Loucy (cell line): ENCODE results near the gene ZNF358.

Experiments used
- H2AFZ ChIP-seq: fragments of 200-600 bp; sonication (generic); 2 replicates; pipeline ENCODE4 v1.6.0; 2016; ENCODE audit warnings: antibody characterized with exemption, mild to moderate bottlenecking, low read length, moderate library complexity
- H3F3A ChIP-seq: fragments of 200-600 bp; 2 replicates; pipeline ENCODE4 v1.6.0; 2016; ENCODE audit warnings: antibody characterized with exemption, low read depth, mild to moderate bottlenecking
- H3K27me3 ChIP-seq: fragments of 200-600 bp; sonication (generic); 2 replicates; pipeline ENCODE4 v1.6.1; 2014; ENCODE audit warnings: low read length, mild to moderate bottlenecking; ENCODE audit not compliant: insufficient read depth, poor library complexity, severe bottlenecking
- H3K36me3 ChIP-seq: fragments of 200-600 bp; sonication (generic); 2 replicates; pipeline ENCODE4 v1.6.1; 2016; ENCODE audit warnings: low read length; ENCODE audit not compliant: insufficient read depth
- H3K4me1 ChIP-seq: fragments of 200-600 bp; sonication (generic); 2 replicates; pipeline ENCODE4 v1.5.1; 2014; ENCODE audit warnings: low read length, mild to moderate bottlenecking; ENCODE audit not compliant: insufficient read depth, poor library complexity, severe bottlenecking
- H3K4me2 ChIP-seq: fragments of 200-600 bp; sonication (generic); 2 replicates; pipeline ENCODE4 v1.6.0; 2014; ENCODE audit warnings: antibody characterized with exemption, low read length, low read depth, mild to moderate bottlenecking; ENCODE audit not compliant: poor library complexity, severe bottlenecking
- H3K4me3 ChIP-seq: fragments of 200-600 bp; sonication (generic); 2 replicates; pipeline ENCODE4 v1.5.1; 2014; ENCODE audit warnings: low read length, mild to moderate bottlenecking, mixed read lengths; ENCODE audit not compliant: poor library complexity, severe bottlenecking
- H3K79me2 ChIP-seq: fragments of 200-600 bp; sonication (generic); 2 replicates; pipeline ENCODE4 v1.6.1; 2014; ENCODE audit warnings: low read length; ENCODE audit not compliant: insufficient read depth
- H3K9ac ChIP-seq: fragments of 200-600 bp; sonication (generic); 2 replicates; pipeline ENCODE4 v1.6.0; 2014; ENCODE audit warnings: mild to moderate bottlenecking, low read depth, low read length, moderate library complexity; ENCODE audit not compliant: poor library complexity, severe bottlenecking
- H3K9me2 ChIP-seq: fragments of 200-600 bp; sonication (generic); replicated peaks from 2 replicates; pipeline ENCODE4 v1.6.1; 2016; ENCODE audit warnings: low read depth, low read length, mixed read lengths
- H3K9me3 ChIP-seq: fragments of 200-600 bp; sonication (generic); 2 replicates; pipeline ENCODE4 v1.6.1; 2014; ENCODE audit warnings: mild to moderate bottlenecking, antibody characterized with exemption, low read length, low read depth; ENCODE audit not compliant: insufficient read depth
- H4K20me1 ChIP-seq: fragments of 200-600 bp; sonication (generic); 2 replicates; pipeline ENCODE4 v1.6.0; 2014; ENCODE audit warnings: antibody characterized with exemption, low read length, mild to moderate bottlenecking; ENCODE audit not compliant: insufficient read depth, poor library complexity, severe bottlenecking
- EZH2phosphoT487 ChIP-seq: fragments of 200-600 bp; IDR thresholded peaks from 2 replicates; pipeline ENCODE4 v1.6.1; 2018; ENCODE audit warnings: antibody characterized with exemption, mild to moderate bottlenecking, moderate library complexity, borderline replicate concordance
- TF ChIP-seq, protein P1 (sequence below): fragments of 200-600 bp; sonication (generic); conservative IDR thresholded peaks from 2 replicates; pipeline ENCODE4 v1.5.1; 2014; ENCODE audit warnings: mild to moderate bottlenecking, antibody characterized with exemption, low read length

Gene ZNF358

DNA sequence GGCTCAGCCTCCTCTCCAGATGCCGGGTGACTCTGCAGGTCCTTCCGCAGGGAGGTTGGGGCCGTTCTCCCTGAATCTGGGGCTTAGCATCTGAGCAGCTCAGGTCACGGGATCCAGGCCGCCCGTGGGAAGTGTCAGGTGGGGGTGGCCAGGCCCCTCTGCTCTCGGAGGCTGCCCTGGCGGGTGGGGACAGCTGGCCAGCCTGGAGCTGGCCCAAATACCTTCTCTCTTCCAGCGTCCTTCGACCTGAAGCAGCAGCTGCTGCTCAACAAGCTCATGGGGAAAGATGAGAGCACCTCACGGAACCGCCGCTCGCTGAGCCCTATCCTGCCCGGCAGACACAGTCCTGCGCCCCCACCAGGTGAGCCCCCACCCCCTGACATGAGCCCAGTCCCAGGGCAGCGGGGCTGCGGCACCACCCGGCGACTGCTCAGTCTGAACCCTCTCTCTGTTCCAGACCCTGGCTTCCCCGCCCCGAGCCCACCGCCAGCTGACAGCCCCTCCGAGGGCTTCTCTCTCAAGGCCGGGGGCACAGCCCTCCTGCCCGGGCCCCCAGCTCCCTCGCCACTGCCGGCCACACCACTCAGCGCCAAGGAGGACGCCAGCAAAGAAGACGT is 46.1 kb upstream of the ZNF358 start:
- Histone ChIP-seq H3K9me2 (no peaks in the 10 kb centered on the region), H3K9ac (no peak overlapping the region), H3K36me3 (peaks cover 72% of the 10 kb centered on the region; the same call in 1 of the 2 replicates), H3F3A (no peaks in the 10 kb centered on the region), H3K4me3 (no peak overlapping the region), H3K4me1 (no peaks in the 10 kb centered on the region), H3K79me2 (no peaks in the 10 kb centered on the region), H3K4me2 (no peak overlapping the region), H4K20me1 (no peaks in the 10 kb centered on the region), H2AFZ (no peak overlapping the region), H3K27me3 (no peaks in the 10 kb centered on the region), H3K9me3 (no peaks in the 10 kb centered on the region)
- TF ChIP-seq, protein P1, sequence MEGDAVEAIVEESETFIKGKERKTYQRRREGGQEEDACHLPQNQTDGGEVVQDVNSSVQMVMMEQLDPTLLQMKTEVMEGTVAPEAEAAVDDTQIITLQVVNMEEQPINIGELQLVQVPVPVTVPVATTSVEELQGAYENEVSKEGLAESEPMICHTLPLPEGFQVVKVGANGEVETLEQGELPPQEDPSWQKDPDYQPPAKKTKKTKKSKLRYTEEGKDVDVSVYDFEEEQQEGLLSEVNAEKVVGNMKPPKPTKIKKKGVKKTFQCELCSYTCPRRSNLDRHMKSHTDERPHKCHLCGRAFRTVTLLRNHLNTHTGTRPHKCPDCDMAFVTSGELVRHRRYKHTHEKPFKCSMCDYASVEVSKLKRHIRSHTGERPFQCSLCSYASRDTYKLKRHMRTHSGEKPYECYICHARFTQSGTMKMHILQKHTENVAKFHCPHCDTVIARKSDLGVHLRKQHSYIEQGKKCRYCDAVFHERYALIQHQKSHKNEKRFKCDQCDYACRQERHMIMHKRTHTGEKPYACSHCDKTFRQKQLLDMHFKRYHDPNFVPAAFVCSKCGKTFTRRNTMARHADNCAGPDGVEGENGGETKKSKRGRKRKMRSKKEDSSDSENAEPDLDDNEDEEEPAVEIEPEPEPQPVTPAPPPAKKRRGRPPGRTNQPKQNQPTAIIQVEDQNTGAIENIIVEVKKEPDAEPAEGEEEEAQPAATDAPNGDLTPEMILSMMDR = no peak
- no peak for TF ChIP-seq EZH2phosphoT487

DNA sequence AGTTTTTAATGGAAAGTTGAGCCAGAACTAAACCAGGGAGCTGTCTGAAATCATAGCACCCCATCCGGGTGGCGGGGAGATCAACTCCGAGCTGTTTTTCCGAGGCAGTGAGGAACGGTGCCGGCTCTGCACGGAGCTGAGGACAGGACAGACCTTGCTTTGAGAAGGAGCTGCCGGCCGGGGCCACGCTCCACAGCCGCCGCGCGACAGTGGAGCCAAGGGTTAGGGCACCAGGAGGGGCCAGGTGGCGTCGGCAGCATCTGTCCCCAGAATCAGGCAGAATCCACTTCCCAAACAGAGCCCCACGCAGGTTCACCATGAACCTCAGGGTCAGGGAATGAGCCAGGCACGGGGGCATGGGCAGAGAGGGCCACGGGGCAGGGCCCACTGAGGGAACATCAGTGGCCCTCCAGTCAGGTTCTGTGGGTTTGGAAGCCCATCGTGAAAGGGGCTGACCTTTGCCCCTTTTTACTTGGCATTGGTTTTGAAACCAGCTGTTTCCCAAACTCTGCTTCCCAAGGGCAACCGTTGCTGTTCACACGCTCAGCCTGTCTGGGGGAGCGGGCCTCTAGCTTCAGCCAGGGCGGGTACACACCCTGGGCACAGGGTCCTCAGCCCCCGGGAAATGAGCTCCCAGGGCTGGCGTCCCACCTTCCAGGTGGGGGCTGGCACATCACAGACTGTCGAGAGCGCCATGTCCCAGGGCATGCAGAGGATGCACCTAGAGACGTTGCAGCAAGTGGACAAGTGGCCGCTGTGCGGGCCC is 45.2 kb upstream of the ZNF358 start:
- no peaks in the 10 kb centered on the region for H3K4me1 ChIP-seq
- H3K9me3 ChIP-seq = no peaks in the 10 kb centered on the region
- TF ChIP-seq EZH2phosphoT487 = no peak
- TF ChIP-seq, protein P1 = no peak
- no peaks in the 10 kb centered on the region for H4K20me1 ChIP-seq
- no peak overlapping the region for H3K9ac ChIP-seq
- no peaks in the 10 kb centered on the region for H3K79me2 ChIP-seq
- H3K4me3 ChIP-seq = no peak overlapping the region
- H3K4me2 ChIP-seq = no peak overlapping the region
- no peaks in the 10 kb centered on the region for H3K9me2 ChIP-seq
- H3K36me3 ChIP-seq = peaks cover 63% of the 10 kb centered on the region; the same call in 1 of the 2 replicates
- H3F3A ChIP-seq = no peaks in the 10 kb centered on the region
- H3K27me3 ChIP-seq = no peaks in the 10 kb centered on the region
- no peak overlapping the region for H2AFZ ChIP-seq

DNA sequence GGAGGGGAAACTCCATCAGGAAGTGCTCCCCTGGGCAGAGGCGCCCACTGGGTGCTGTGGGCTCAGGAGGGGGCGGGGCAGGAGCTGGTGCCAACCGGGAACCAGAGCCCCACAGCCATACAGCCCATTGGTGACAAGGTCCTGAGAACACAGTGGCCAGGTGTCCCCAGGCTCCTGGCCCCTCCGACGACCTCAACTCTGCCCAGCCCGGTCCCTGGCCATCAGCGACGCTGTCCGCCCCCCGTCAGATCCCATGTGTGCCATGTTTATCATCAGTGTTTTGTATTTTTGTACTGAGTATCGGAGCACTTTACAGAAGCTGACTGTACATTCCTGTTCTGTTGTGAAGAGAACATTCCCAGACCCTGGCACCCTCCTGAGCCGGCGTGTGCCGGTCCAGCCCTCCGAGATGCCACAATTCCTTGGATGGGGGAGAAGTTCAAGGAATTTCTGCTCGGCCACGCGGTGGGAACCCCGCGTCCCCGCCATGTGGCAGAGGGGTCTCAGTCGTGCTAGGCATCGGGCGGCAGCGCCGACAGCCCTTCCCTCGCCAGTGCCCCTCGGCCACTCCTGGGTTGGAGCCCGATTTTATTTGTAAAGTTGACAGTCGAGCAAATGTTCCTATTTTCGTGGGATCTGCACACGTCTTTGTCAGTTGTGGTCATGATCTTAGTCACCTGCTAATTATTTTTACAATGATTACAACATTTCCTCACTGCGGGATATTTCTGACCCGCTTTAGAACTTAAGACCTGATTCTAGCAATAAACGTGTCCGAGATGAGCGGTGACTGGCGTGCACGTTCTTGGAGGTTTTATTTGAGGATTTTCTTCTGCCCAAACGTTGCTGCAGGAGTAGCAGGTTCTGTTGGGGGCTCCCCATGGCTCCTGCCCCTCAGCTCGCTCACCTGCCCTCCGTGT is 43.9 kb upstream of the ZNF358 start:
- H3K36me3 ChIP-seq = peaks cover 59% of the 10 kb centered on the region; the same call in 1 of the 2 replicates
- H3K4me1 ChIP-seq = no peaks in the 10 kb centered on the region

More for the DNA sequence above, 43.9 kb upstream of the ZNF358 start:
- H3K9me3 ChIP-seq = no peaks in the 10 kb centered on the region
- H3K79me2 ChIP-seq = no peaks in the 10 kb centered on the region
- H4K20me1 ChIP-seq = no peaks in the 10 kb centered on the region
- H3F3A ChIP-seq = no peaks in the 10 kb centered on the region
- no peak overlapping the region for H2AFZ ChIP-seq
- H3K4me2 ChIP-seq = no peak overlapping the region
- no peak overlapping the region for H3K4me3 ChIP-seq
- H3K9me2 ChIP-seq = no peaks in the 10 kb centered on the region
- TF ChIP-seq EZH2phosphoT487 = no peak
- TF ChIP-seq, protein P1 = no peak
- H3K27me3 ChIP-seq = no peaks in the 10 kb centered on the region
- no peak overlapping the region for H3K9ac ChIP-seq
